ENCODE results near the gene FHAD1.
"Not testable (repeated sequence)": the region's sequence is repeated elsewhere in the genome, so short reads cannot be mapped to it uniquely, and the experiment has no call there.

FHAD1 gene

DNA sequence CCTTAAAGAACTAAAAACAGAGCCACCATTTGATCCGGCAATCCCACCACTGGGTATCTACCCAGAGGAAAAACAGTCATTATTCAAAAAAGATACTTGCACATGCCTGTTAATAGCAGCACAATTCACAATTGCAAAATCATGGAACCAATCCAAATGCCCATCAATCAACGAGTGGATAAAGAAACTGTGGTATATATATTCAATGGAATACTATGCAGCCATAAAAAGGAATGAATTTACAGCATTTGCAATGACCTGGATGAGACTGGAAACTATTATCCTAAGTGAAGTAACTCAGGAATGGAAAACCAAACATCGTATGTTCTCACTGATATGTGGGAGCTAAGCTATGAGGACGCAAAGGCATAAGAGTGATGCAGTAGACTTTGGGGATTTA lies 51.0 kb downstream of the FHAD1 start:
- not testable (repeated sequence) for H3K27ac Mint-ChIP-seq; H3K4me3 Mint-ChIP-seq; DNase-seq; H3K4me1 Mint-ChIP-seq (ENCODE audit: low read depth in 2 of 2); H3K9me3 Mint-ChIP-seq; H3K36me3 Mint-ChIP-seq (ENCODE audit: insufficient read depth); ATAC-seq (replicated peaks); H3K27me3 Mint-ChIP-seq

DNA sequence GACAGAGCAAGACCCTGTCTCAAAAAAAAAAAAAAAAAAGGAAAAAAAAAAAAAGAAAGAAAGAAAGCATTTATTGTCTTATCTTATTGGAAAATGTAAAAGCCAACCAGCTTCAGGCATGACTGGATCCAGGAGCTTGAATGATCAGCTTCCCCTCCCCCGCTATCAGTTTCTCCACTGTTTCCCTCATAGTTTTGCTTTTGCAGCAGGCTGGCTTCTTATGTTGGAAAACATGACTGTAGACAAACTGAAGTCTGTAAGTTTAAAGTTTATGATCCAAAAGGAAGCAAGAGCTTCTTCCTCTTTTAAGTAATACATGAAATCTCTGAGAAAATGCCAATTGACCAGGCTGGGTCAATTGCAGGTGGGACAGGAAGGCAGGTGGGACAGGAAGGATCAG lies 52.2 kb downstream of the FHAD1 start:
- Mint-ChIP-seq H3K27me3 (no peaks in the 10 kb centered on the region), H3K27ac (no peak overlapping the region), H3K4me3 (no peak overlapping the region), H3K36me3 (ENCODE audit: insufficient read depth) (peaks cover 5% of the 10 kb centered on the region), H3K9me3 (no peaks in the 10 kb centered on the region), H3K4me1 (ENCODE audit: low read depth in 2 of 2) (peaks cover 6 to 7% of the 10 kb centered on the region in 2 donors)
- DNase-seq (no peak), ATAC-seq (replicated peaks) (no peak)

DNA sequence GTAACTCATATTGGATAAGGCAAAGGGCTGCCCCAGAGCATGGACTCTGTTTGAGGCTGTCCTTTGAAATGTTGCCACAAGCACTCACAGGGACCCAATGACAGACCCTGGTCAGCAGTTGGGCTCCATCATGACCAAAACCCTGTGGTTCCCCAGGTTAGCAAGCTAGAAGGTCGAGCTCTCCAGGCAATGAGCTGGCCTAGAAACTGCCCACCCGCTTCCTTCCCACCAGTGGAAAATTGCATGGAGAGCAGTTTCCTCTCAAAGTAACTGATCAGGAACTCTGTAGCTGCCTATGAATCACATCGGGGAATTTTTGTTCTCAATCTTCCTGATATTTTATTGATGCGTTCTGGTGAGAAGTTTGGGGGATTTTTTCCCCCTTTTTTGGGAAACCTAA lies 52.8 kb downstream of the FHAD1 start:
- H3K4me1 Mint-ChIP-seq (ENCODE audit: low read depth in 2 of 2) = peaks cover 9 to 10% of the 10 kb centered on the region in 2 donors
- peaks cover 1 to 4% of the 10 kb centered on the region in 2 donors for H3K27me3 Mint-ChIP-seq
- H3K9me3 Mint-ChIP-seq = no peaks in the 10 kb centered on the region
- H3K36me3 Mint-ChIP-seq (ENCODE audit: insufficient read depth) = peaks cover 5% of the 10 kb centered on the region
- no peak for ATAC-seq (replicated peaks)
- no peak for DNase-seq
- H3K27ac Mint-ChIP-seq = no peak overlapping the region
- no peak overlapping the region for H3K4me3 Mint-ChIP-seq

DNA sequence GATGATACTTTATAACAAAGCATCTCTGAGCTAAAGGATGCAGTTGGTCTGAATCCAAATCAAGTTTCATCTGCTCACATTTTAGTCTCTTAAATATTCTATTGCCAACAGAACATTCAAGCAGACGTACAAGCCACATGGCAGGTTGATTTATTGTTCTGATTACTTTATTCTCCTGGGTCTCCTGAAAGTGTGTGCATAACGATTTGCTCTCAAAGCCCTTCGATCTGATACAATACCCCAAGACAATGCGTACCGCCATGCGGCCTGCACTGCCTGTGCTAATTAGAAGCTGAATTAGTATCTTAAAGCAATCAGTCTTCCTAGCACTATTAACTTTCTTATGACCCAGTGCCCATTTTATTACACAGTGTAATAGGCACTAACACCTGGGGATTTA lies 56.9 kb downstream of the FHAD1 start:
- Mint-ChIP-seq H3K4me1 (ENCODE audit: low read depth in 2 of 2) (peaks cover 4% of the 10 kb centered on the region in 2 donors), H3K4me3 (no peak overlapping the region), H3K9me3 (no peaks in the 10 kb centered on the region), H3K27me3 (peaks cover 11 to 13% of the 10 kb centered on the region in 2 donors), H3K36me3 (ENCODE audit: insufficient read depth) (peaks cover 5% of the 10 kb centered on the region), H3K27ac (no peak overlapping the region)
- DNase-seq (no peak), ATAC-seq (replicated peaks) (no peak)

DNA sequence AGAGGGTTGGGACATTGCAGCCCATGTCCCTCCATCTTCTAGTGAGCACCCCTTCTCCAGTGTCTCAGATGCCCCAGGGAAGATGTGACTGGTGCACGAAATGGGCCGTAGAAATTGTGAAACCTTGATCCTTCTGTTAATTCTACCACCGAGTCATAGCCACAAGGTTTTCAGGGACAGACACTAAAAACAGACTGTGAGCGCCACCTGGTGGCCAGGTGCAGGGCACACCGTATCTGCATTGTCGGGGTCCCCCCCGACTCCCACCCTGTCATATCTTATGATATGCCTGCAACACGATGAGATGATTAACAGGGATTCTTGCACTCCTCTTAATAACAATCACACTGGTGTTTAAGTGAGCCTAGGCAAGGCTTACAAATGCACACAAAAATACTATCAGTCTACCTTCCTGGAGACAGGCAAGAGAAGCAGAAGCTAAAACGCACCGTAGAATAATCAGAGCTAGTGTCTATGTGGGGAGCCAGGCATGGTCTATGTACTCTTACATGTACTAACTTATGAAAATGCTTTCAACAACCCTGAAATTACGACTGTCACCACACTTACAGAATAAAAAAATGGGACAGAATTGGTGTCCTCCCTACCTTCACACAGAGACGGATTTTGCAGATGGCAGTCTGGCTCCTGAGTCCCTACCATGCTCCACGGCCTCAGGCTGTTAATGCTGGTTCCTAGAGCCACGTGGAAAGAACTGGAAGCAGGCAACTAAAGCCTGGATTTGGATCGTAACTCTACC lies 57.9 kb downstream of the FHAD1 start:
- H3K27ac Mint-ChIP-seq = no peak overlapping the region
- H3K9me3 Mint-ChIP-seq = no peaks in the 10 kb centered on the region
- no peak overlapping the region for H3K4me3 Mint-ChIP-seq
- H3K4me1 Mint-ChIP-seq (ENCODE audit: low read depth in 2 of 2) = peaks cover 4% of the 10 kb centered on the region in 2 donors
- peaks cover 16 to 18% of the 10 kb centered on the region in 2 donors for H3K27me3 Mint-ChIP-seq
- H3K36me3 Mint-ChIP-seq (ENCODE audit: insufficient read depth) = peaks cover 5% of the 10 kb centered on the region
- ATAC-seq (replicated peaks) = peak; percentile 52
- DNase-seq = peak; percentile 64 to 65 (median 65)

DNA sequence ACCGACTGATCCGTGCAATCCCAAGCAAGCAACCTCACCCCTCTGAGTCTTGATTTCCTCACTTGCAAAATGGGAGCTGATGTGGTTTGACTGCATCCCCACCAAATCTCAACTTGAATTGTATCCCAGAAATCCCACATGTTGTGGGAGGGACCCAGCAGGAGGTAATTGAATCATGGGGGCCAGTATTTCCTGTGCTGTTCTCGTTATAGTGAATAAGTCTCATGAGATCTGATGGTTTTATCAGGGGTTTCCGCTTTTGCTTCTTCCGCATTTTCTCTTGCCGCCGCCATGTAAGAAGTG lies 58.4 kb downstream of the FHAD1 start:
- no peak for ATAC-seq (replicated peaks)
- no peak for DNase-seq
- Mint-ChIP-seq H3K9me3 (no peaks in the 10 kb centered on the region), H3K27me3 (peaks cover 22 to 23% of the 10 kb centered on the region in 2 donors), H3K4me1 (ENCODE audit: low read depth in 2 of 2) (peaks cover 4% of the 10 kb centered on the region in 2 donors), H3K4me3 (no peak overlapping the region), H3K36me3 (ENCODE audit: insufficient read depth) (peaks cover 5% of the 10 kb centered on the region), H3K27ac (no peak overlapping the region)

DNA sequence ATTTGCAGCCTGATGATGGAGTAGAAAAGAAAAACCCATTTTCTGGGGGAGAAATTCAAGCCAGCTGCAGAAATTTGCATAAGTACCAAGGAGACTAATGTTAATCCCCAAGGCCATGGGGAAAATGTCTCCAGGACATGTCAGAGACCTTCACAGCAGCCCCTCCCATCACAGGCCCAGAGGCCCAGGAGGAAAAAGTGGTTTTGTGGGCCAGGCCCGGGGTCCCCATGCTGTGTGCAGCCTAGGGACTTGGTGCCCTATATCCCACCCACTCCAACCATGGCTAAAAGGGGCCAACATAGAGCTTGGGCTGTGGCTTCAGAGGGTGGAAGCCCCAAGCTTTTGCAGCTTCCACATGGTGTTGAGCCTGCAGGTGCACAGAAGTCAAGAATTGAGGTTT lies 59.3 kb downstream of the FHAD1 start:
- H3K4me3 Mint-ChIP-seq; H3K36me3 Mint-ChIP-seq (ENCODE audit: insufficient read depth); H3K9me3 Mint-ChIP-seq; H3K4me1 Mint-ChIP-seq (ENCODE audit: low read depth in 2 of 2); DNase-seq; H3K27ac Mint-ChIP-seq; ATAC-seq (replicated peaks): not testable (repeated sequence)
- H3K27me3 Mint-ChIP-seq = peaks cover 29 to 31% of the 10 kb centered on the region in 2 donors

DNA sequence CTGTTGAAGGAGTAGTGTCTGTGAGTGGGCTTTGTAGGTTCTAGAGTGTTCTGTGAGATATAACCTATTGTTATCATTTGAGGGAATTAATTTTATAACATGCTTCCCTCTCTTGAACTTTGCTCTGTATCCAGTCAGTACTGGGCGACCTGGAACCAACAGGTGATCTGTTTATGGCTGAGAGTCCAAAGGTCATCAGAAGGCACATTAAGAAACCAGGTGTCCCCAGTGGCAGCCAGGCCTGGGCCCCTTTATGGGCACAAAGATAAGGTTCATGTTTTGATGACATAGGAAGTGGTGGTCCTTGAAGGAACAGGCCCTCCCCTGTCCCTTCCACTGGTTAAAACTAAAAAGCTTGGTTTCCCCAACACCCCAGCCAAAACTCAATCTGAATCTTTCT lies 61.1 kb downstream of the FHAD1 start:
- no peak for DNase-seq
- Mint-ChIP-seq H3K9me3 (no peaks in the 10 kb centered on the region), H3K27ac (no peak overlapping the region), H3K4me1 (ENCODE audit: low read depth in 2 of 2) (peaks cover 4% of the 10 kb centered on the region in 2 donors), H3K27me3 (peaks cover 31 to 43% of the 10 kb centered on the region in 2 donors), H3K4me3 (no peak overlapping the region), H3K36me3 (ENCODE audit: insufficient read depth) (no peaks in the 10 kb centered on the region)
- ATAC-seq (replicated peaks) = no peak

DNA sequence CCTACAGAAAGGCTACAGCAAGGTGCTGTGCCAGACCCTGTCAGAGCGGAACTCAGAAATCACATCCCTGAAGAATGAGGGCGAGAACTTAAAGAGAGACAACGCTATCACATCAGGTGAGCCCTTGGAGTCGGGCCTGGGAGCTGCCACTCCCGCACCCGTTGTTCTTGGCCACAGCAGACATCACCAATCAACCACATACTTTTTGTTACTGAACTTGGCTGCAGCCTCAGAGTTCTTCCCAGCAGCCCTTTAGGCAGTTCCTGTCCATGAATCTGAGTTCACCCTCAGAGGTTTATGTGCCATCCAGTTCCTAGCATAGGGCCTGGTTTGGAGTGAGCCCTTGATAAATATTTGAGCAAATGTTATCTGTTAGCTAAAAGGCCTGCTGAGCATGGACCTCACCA lies 61.6 kb downstream of the FHAD1 start:
- no peaks in the 10 kb centered on the region for H3K9me3 Mint-ChIP-seq
- DNase-seq (no peak), ATAC-seq (replicated peaks) (no peak)
- H3K4me3 Mint-ChIP-seq = no peak overlapping the region
- H3K27me3 Mint-ChIP-seq = peaks cover 31 to 43% of the 10 kb centered on the region in 2 donors
- no peaks in the 10 kb centered on the region for H3K36me3 Mint-ChIP-seq (ENCODE audit: insufficient read depth)
- H3K27ac Mint-ChIP-seq = no peak overlapping the region
- peaks cover 4% of the 10 kb centered on the region in 2 donors for H3K4me1 Mint-ChIP-seq (ENCODE audit: low read depth in 2 of 2)

DNA sequence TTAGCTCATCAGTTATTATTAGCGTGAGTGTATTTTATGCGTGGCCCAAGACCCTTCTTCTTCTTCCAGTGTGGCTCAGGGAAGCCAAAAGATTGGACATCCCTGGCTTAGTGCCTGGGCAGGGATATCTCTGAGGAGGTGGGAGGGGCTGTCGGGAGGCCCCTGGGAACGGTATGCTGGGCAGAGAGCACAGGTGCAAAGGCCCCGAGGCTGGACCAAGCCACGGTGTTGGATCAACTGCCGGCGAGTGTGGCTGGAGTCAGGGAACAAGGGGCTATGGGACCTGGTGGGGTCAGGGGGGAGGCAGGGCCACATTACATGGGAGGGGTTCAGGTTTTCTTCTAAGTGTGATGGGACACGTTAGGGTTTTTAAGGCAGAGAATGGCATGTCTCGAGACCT lies 62.7 kb downstream of the FHAD1 start:
- Mint-ChIP-seq H3K9me3 (no peaks in the 10 kb centered on the region), H3K27me3 (peaks cover 31 to 40% of the 10 kb centered on the region in 2 donors), H3K36me3 (ENCODE audit: insufficient read depth) (no peaks in the 10 kb centered on the region), H3K4me1 (ENCODE audit: low read depth in 2 of 2) (peaks cover 5 to 8% of the 10 kb centered on the region in 2 donors), H3K27ac (peak overlapping the region in 1 of 2 donors; percentile 36), H3K4me3 (no peak overlapping the region)
- DNase-seq (no peak), ATAC-seq (replicated peaks) (no peak)

DNA sequence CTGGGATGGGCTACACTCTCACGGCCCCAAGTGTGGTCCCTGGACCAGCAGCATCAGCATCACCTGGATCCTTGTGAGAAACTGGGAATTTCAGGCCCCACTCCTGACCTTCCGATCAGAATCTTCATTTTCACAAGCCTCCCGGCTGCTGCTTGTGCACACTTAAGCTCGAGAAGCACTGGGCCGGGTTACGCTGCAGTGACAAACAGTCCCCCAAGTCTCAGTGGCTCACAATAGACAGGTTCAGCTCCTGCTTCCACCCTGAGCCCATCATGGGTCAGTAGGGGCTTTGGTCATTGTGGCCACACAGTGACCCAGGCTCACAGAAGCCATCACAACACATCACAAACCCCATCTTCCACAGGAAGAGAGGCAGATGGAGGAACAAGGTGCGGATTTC lies 63.5 kb downstream of the FHAD1 start:
- Mint-ChIP-seq H3K9me3 (no peaks in the 10 kb centered on the region), H3K4me3 (no peak overlapping the region), H3K36me3 (ENCODE audit: insufficient read depth) (no peaks in the 10 kb centered on the region), H3K4me1 (ENCODE audit: low read depth in 2 of 2) (peaks cover 3 to 5% of the 10 kb centered on the region in 2 donors), H3K27ac (no peak overlapping the region), H3K27me3 (peaks cover 22 to 32% of the 10 kb centered on the region in 2 donors)
- ATAC-seq (replicated peaks) (no peak), DNase-seq (no peak)

DNA sequence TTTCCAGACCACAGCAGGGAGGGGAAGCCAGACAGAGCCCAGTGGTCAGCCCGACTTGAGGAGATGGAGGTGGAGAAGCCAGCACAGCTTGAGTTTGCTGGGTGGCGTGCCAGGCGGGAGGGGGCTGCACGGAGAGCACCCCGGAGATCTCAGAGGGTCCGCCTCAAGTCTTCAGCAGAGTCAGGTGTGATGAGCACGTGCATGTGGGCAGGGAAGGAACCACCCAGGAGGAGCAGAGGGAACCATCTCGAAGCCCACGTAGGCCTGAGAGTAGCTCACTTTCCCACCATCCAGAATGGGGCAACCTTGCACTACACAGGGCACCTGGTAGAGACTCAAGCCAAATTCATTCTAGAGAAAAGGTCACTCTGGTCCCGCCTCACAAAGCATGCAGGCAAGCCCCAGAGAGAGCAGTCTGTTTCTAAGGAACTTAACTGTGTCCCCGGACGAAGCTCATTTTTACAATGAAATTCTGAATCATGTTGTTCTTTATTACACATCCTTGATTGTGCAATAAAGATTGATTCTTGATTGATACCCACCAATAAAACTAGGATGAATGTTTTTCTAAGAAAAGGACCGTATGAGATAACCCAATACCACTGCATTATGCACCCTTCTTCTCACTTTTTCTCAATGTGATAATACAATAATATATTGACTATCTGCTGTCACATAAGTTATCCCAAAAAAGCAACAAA lies 64.2 kb downstream of the FHAD1 start:
- ATAC-seq (replicated peaks) = no peak
- Mint-ChIP-seq H3K9me3 (no peaks in the 10 kb centered on the region), H3K4me3 (no peak overlapping the region), H3K27me3 (peaks cover 17 to 32% of the 10 kb centered on the region in 2 donors), H3K36me3 (ENCODE audit: insufficient read depth) (no peaks in the 10 kb centered on the region), H3K4me1 (ENCODE audit: low read depth in 2 of 2) (peaks cover 3 to 5% of the 10 kb centered on the region in 2 donors), H3K27ac (peak overlapping the region in 1 of 2 donors; percentile 35)
- no peak for DNase-seq

DNA sequence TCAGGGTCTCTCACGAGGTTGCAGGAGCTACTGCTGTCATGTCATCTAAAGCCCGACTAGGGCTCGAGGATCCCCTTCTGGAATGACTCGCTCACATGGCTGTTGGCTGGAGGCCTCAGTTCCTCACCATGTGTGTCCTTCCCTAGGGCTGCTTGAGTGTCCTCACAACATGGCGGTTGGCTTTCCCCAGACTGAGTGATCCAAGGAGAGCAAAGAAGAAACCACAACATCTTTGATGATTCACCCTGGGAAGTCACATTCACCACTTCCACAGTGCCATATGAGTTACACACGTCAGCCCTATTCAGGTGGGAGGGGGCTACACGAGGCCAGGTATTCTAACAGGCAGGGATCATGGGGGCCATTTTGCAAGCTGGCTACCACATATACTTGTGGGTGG lies 64.9 kb downstream of the FHAD1 start:
- H3K9me3 Mint-ChIP-seq = no peaks in the 10 kb centered on the region

More for the DNA sequence above, 64.9 kb downstream of the FHAD1 start:
- Mint-ChIP-seq H3K27me3 (peaks cover 17 to 32% of the 10 kb centered on the region in 2 donors), H3K27ac (peak overlapping the region in 1 of 2 donors; percentile 35), H3K4me1 (ENCODE audit: low read depth in 2 of 2) (peaks cover 3 to 5% of the 10 kb centered on the region in 2 donors), H3K36me3 (ENCODE audit: insufficient read depth) (no peaks in the 10 kb centered on the region), H3K4me3 (no peak overlapping the region)
- no peak for DNase-seq
- no peak for ATAC-seq (replicated peaks)

Measured in effector memory CD8-positive, alpha-beta T cell (primary cell).